Inflammatory macrophage treated with lipopolysaccharide for 1 hour (primary cell): ENCODE results near the gene OR2L5.

Source experiments
- DNase-seq, 2 donors: peaks; one replicate each; pipeline ENCODE4 v3.0.0-alpha.2; 2020 to 2022

The OR2L5 gene, protein sequence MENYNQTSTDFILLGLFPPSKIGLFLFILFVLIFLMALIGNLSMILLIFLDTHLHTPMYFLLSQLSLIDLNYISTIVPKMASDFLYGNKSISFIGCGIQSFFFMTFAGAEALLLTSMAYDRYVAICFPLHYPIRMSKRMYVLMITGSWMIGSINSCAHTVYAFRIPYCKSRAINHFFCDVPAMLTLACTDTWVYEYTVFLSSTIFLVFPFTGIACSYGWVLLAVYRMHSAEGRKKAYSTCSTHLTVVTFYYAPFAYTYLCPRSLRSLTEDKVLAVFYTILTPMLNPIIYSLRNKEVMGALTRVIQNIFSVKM

DNA sequence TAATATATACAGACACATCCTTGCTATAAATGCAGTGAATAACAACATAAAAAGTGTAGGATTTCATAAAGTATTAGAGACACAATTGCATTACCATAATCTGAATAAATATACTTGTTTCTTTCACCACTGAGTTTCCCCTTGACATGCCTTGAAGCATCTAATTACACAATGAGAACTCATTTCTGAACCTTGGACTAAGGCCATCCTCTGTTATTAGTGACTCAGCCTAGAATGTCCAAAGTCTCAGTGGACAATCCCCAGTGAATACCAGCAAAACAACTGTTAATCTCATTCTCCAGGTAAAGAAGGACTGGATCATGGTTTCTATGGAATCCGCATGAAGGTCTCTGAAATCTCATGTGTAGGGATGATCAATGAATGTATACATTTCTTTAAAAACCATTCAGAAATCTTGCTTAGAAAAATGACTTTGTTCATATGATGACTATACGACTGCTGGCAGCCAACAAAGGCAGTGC lies at the start of gene OR2L5:
TSS of gene OR2L5 (plus strand) at position 432 of the 482 bp plus-strand sequence. CDS start 8,288 bp downstream, outside the sequence.
- no peak for DNase-seq

DNA sequence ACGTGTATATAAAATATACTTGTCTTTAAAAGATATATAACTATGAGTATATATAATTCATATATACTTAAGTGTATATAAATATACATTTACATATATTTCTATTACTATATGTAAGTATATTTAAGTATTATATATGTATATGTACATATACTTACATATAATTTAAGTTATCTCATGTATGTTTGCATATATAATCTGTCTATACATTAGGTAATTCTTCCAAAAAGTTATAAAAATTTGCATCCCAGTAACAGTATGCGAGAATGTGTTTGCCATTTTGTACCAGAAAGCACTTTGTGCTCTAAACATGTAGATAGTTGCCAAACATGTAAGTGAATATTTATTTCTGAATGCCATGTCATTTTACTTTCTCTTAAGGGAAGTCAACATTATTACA lies 48.5 kb upstream of the OR2L5 start, which contains the start of gene OR2AK2:
TSS of gene OR2AK2 (plus strand) at position 301 of the 400 bp plus-strand sequence. CDS start 144 bp downstream, outside the sequence.
- DNase-seq = no peak

DNA sequence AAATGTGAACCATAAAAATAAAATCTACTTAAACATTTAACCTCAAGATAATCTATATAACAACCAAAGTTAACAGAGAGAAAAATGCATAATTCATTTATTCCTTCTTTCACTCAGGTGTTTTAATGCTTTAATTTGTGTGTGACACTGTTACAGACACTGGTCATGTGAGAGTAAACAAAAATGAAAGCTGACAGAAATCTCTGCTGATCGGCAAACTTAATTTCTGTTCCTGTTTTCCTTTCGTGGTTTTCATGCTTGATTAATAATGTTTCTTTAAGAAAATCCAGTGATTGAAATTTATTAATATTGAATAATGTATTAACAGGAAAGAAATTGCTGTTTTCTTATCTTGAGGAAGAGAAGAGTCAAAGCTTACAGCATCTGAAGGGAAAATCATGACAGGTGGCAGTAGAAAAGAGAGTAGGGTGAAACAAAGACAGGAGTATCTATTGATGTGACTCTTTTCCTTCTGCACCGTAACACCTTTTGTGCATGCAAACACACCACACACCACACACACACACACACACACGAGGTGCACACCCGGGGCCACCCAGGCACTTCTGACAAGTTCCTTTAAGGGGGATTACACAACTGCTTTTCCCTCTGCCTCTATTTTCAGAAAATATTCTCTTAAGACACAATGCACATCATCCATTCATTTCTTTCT lies 46.8 kb upstream of the OR2L5 start:
- peak; percentile 10 to 12 for DNase-seq

GRCh38 chr1:247992986-247993385 lies 20.5 kb upstream of the OR2L5 start:
- DNase-seq = no peak

DNA sequence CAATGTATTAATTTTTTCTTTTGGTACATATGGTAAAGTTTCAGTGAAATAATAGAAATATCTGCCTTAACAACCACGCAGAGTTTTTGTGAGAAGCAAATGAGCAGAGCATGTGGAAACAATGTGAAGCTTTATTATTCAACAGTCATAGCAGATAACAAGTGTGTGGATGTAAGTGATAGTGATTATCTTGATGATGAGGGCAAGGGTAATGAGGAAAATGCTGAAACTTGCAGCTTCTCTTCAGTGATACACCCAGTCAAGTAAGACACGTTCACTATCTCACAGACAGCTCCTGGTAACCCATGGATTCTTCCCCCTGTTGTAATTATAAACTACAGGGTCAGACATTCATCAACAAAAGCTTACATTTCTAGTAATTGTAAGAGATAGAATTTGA lies 14.6 kb upstream of the OR2L5 start:
- no peak for DNase-seq

DNA sequence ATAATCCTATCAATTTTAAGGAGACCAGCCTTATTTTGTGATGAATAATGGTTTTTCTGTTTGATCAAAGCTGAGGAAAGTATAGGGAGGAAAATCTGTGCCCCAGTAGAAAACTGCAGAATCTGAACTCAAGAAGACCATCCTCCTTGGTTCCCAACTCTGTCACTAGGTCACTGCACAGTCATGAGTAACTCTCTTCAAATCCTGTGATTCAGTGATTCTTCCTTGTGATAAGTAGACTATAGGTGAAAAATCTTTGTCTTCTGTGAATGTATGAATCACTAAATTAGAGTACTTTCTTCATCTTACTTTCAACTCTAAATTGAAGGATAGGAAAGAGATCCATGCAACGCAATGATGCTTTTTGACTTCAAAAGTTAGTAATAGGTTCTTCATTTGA lies 13.3 kb upstream of the OR2L5 start:
- no peak for DNase-seq

DNA sequence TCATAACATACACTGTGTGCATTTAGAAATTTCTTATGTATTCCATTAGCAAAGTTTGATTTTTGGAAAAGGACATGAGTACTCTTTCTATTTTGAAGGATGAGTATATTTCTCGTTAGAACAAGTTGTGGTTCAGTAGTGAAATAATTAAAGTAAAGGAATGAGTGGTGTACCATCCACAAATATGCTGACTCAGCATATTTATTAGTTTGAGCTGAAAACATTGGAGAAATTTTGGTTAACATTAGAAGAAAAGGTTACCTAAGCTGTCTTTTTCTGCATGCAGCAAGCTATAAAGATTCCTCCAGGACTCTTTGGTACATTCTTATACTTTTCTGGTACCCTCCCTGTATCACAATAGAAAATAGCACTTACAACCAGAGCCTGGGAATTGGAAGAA lies 5.7 kb upstream of the OR2L5 start:
- DNase-seq = no peak

GRCh38 chr1:248009681-248010080 lies 3.8 kb upstream of the OR2L5 start:
- DNase-seq = no peak

- DNase-seq = no peak
These were observed 2.3 kb downstream of the OR2L5 start for GRCh38 chr1:248015803-248016202.

DNA sequence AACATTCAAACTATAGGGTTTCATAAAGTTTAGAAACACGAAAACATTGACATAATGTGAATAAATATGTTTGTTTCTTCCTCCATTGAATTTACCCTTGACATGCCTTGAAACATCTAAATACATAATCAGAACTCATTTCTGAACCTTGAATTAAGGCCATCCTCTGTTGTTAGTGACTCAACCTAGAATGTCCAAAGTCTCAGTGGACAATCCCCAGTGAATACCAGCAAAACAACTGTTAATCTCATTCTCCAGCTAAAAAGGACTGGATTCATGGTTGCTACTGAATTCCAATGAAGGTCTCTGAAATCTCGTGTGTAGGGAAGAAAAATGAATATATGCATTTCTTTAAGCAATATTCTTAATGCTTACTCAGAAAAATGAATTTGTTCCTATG lies 16.3 kb downstream of the OR2L5 start, which contains the start of gene OR2L2:
TSS of gene OR2L2 (plus strand) at position 301 of the 400 bp plus-strand sequence. CDS start 8,198 bp downstream, outside the sequence.
- DNase-seq = no peak

DNA sequence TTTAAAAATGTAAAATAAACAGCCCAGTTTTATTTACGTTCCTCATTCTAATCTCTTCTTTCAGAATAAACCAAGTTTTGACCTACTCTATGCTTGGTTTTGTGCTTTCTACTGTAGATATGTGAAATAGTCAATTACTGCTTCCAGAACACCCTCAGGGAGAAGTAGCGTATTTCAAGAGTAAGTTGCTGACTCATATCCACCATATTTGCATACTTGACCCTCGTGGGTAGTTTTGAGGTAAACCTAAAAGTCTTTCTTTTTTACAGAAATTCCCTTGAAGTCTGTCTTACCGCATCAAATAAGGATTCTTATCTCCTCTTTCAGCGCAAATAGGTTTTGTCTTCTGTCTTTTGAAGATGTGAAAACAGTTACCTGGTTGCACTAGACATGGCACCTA lies 31.7 kb downstream of the OR2L5 start:
- DNase-seq = no peak

DNA sequence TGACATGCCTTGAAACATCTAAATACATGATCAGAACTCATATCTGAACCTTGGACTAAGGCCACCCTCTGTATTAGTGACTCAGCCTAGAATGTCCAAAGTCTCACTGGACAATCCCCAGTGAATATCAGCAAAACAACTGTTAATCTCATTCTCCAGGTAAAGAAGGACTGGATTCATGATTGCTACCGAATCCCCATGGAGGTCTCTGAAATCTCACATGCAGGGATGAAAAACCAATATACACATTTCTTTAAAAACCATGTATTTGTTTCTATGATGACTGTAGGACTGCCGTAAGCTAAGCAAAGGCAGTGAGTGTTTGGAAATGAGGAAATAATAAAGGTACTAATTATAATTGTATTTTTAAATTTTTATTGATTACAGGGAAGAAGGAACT lies 33.1 kb downstream of the OR2L5 start, which contains the start of gene OR2L3:
TSS of gene OR2L3 (plus strand) at position 301 of the 400 bp plus-strand sequence. CDS start 13,846 bp downstream, outside the sequence.
- no peak for DNase-seq

DNA sequence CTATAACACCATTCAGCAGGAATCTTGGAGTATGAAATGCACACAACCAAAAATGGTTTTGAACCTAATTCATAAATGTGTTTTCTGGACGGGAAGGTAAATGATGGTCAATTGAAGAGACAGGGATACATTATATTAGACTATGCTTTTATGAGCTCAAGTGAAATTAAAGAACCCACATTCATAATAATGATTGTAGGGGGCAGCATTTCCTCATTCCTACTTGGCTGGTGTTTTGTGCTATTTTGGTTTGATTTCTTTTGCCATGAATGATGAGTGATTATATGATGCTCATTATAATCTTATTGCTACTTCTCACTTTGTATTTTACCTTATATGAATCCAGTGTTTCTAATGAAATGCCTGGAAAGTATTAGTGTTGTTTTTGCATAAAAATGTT lies 33.5 kb downstream of the OR2L5 start:
- no peak for DNase-seq

DNA sequence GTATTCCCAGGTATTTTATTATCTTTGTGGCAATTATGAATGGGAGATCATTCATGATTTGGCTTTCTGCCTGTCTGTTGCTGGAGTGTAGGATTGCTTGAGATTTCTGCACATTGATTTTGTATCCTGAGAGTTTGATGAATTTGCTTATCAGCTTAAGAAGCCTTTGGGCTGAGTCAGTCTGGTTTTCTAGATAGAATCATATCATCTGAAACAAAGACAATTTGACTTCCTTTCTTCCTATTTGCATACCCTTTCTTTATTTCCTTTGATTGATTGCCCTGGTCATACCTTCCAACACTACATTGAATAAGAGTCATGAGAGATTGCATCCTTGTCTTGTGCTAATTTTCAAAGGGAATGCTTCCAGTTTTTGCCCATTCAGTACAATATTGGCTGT lies 41.2 kb downstream of the OR2L5 start:
- no peak for DNase-seq

DNA sequence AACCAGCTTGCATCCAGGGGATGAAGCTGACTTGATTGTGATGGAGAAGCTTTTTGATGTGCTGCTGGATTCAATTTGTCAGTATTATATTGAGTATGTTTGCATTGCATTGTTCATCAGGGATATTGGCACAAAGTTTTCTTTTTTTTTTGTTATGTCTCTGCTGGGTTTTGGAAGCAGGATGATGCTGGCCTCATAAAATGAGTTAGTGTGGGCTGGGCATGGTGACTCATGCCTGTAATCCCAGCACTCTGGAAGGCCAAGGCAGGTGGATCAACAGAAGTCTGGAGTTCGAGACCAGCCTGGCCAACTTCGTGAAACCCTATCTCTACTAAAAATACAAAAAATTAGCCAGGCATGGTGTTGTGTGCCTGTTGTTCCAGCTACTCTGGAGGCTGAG lies 41.8 kb downstream of the OR2L5 start:
- DNase-seq = no peak

GRCh38 chr1:248065071-248065470 lies 51.6 kb downstream of the OR2L5 start:
- no peak for DNase-seq

GRCh38 chr1:248065604-248066003 lies 52.1 kb downstream of the OR2L5 start:
- DNase-seq = no peak
